Measurements from ENCODE around the gene ITPRIPL1. TPM values are rescaled to one million over a fixed set of nuclear protein-coding genes. Genes with fewer than 3 reads are reported as not detected.
A peak's percentile ranks its signal among the peaks of the same experiment; 100 is the strongest.

The ITPRIPL1 gene
- total RNA-seq, 3 donors from 2014 or later, result 0.43 to 1.4 (median 1.3) TPM

DNA sequence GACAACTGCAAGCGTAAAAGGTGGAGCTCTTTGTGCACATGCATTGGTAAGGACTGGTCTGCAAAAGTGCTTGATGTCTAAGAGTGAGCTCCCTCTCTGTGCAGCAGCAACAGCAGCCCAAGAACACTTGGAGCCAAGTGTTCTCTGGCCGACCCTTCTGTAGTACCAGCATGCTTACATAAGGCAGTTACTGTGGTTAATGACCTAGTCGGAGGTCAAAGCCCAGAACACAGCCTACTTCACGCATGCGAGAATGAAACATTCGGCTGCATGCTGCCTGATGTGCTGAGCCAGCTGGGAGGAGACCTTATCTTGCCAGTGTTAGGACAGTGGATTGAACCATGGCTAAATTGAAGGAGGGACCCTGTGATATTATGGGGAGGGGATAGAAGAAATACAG lies 31.8 kb downstream of the ITPRIPL1 start:
- DNase-seq (no peak), ATAC-seq (no peak)
- intact Hi-C loops (cut with DNase I, micrococcal nuclease), result no loop called here
- TF ChIP-seq, protein P1, sequence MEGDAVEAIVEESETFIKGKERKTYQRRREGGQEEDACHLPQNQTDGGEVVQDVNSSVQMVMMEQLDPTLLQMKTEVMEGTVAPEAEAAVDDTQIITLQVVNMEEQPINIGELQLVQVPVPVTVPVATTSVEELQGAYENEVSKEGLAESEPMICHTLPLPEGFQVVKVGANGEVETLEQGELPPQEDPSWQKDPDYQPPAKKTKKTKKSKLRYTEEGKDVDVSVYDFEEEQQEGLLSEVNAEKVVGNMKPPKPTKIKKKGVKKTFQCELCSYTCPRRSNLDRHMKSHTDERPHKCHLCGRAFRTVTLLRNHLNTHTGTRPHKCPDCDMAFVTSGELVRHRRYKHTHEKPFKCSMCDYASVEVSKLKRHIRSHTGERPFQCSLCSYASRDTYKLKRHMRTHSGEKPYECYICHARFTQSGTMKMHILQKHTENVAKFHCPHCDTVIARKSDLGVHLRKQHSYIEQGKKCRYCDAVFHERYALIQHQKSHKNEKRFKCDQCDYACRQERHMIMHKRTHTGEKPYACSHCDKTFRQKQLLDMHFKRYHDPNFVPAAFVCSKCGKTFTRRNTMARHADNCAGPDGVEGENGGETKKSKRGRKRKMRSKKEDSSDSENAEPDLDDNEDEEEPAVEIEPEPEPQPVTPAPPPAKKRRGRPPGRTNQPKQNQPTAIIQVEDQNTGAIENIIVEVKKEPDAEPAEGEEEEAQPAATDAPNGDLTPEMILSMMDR (IDR thresholded peaks at IDR 0.05), result no peak
- no peaks in the 10 kb centered on the region for H3K36me3 ChIP-seq (ENCODE audit: low read depth)
- no peak overlapping the region for H3K4me3 ChIP-seq
- no peaks in the 10 kb centered on the region for H3K9me3 ChIP-seq
- no peaks in the 10 kb centered on the region for H3K4me1 ChIP-seq (ENCODE audit: low read depth)

DNA sequence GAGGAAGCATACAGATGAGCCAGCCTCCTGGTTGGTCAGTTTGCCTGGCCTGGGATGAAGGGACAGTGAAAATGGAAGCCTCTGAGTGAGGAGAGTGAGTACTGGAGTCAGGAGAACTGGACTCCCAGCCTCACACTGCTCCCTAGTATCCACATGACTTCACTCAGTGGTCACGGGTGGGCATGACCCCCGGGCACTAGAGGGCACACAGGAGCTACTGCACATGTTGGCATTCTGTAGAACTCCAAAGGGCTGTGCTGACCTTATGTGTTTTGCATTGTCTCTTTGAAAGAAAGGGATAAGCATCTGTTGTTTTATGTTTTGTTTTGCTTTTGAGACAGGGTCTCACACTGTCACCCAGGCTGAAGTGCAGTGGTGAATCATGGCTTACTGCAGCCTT lies 34.2 kb downstream of the ITPRIPL1 start:
- no peaks in the 10 kb centered on the region for H3K36me3 ChIP-seq (ENCODE audit: low read depth)
- no peaks in the 10 kb centered on the region for H3K9me3 ChIP-seq
- intact Hi-C loops (cut with DNase I, micrococcal nuclease), result no loop called here
- DNase-seq (peak in 1 of 3 donors; percentile 41), ATAC-seq (peak; percentile 38)
- TF ChIP-seq, protein P1 (IDR thresholded peaks at IDR 0.05), result no peak
- H3K4me1 ChIP-seq (ENCODE audit: low read depth), result no peaks in the 10 kb centered on the region
- no peak overlapping the region for H3K4me3 ChIP-seq

DNA sequence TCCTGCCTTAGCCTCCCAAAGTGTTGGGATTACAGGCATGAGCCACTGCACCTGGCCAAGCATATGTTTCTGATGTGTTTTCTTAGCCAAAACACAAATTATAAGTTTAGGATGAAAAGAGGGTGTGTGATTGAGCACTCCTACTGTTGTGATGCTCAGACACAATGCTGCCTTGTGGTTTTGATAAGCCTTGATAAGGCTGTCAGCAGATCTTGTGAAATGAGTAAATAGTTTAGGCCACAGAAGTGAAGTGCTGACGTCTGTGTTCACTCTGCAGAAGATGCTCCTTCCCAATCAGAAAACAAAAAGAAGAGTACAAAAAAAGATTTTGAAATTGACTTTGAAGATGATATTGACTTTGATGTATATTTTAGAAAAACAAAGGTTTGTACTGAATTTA lies 34.7 kb downstream of the ITPRIPL1 start:
- Histone ChIP-seq H3K4me1 (ENCODE audit: low read depth) (no peaks in the 10 kb centered on the region), H3K4me3 (no peak overlapping the region), H3K36me3 (ENCODE audit: low read depth) (no peaks in the 10 kb centered on the region), H3K9me3 (no peaks in the 10 kb centered on the region)
- intact Hi-C loops (cut with DNase I, micrococcal nuclease), result no loop called here
- ATAC-seq, result no peak
- DNase-seq, result no peak
- TF ChIP-seq, protein P1 (IDR thresholded peaks at IDR 0.05), result no peak

DNA sequence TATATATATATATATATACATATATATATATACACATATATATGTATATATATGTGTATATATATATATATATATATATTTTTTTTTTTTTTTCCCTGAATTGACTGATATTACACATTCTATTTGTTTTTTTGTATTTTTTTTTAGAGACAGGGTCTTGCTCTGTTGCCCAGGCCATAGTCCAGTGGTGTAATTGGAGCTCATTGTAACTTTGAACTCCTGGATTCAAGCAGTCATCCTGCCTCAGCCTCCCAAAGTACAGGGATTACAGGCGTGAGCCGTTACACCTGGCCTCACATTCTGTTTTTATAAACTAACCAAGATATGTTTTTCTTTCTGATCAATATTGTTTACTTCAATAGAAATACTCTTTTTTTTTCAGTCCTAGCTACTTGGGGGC lies 36.6 kb downstream of the ITPRIPL1 start:
- Histone ChIP-seq H3K4me1 (ENCODE audit: low read depth) (no peaks in the 10 kb centered on the region), H3K9me3 (no peaks in the 10 kb centered on the region), H3K36me3 (ENCODE audit: low read depth) (no peaks in the 10 kb centered on the region), H3K4me3 (no peak overlapping the region)
- intact Hi-C loops (cut with DNase I, micrococcal nuclease), result no loop called here
- TF ChIP-seq, protein P1 (IDR thresholded peaks at IDR 0.05), result no peak
- no peak for DNase-seq
- no peak for ATAC-seq

DNA sequence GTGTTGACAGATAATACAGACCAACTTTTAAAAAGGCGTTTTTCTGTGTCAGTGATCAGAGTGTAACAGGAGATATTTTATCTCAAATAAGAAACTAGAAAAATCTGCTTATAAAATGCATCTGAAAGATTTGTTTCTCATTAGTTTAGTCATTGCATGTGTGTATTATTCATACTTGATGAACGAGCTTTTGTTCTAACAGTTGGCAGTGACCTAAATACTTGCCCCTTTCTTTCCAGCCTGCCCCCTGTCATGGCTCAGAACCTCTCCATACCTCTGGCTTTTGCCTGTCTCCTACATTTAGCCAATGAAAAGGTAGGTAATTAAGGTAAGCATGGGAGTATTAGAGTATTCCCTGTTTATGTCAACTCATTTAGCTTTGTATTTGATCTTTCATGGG lies 44.1 kb downstream of the ITPRIPL1 start:
- DNase-seq, result no peak
- intact Hi-C loops (cut with DNase I, micrococcal nuclease), result no loop called here
- TF ChIP-seq, protein P1 (IDR thresholded peaks at IDR 0.05), result no peak
- H3K36me3 ChIP-seq (ENCODE audit: low read depth), result no peaks in the 10 kb centered on the region
- no peak for ATAC-seq
- H3K9me3 ChIP-seq, result no peaks in the 10 kb centered on the region
- no peaks in the 10 kb centered on the region for H3K4me1 ChIP-seq (ENCODE audit: low read depth)
- H3K4me3 ChIP-seq, result no peak overlapping the region

Data from mucosa of descending colon (tissue), 3 donors.